Measurements from ENCODE around the gene LRP11. TPM values are rescaled to one million over a fixed set of nuclear protein-coding genes. Genes with fewer than 3 reads are reported as not detected.
A peak's percentile ranks its signal among the peaks of the same experiment; 100 is the strongest.
"Not testable (repeated sequence)": the region's sequence is repeated elsewhere in the genome, so short reads cannot be mapped to it uniquely, and the experiment has no call there.

Gene LRP11
- total RNA-seq, 1 donor, result 74.1 TPM

DNA sequence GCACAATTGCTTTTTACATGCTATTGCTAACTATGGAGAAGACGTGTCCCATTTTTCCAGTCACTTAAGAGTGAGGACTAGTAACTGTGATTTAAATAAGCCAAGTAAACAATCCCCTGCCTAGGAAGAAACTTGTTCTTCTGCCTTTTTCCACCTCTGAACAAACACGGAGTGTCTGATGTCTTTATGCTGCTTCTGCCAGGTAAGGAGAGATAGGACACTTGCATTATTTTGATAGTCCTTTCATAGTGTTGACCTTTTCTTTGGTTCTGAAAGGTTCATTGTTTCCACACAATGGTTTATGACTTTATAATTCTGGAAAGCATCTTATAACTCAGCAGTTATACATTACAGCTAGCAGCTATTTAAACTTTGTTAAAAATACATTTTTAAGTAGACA, 8.4 kb downstream of the LRP11 start:
- peak overlapping the region; percentile 51 for H3K4me3 ChIP-seq (ENCODE audit: low read depth, low read length)
- no peak for DNase-seq (ENCODE audit: low read depth)
- TF ChIP-seq, protein P1, sequence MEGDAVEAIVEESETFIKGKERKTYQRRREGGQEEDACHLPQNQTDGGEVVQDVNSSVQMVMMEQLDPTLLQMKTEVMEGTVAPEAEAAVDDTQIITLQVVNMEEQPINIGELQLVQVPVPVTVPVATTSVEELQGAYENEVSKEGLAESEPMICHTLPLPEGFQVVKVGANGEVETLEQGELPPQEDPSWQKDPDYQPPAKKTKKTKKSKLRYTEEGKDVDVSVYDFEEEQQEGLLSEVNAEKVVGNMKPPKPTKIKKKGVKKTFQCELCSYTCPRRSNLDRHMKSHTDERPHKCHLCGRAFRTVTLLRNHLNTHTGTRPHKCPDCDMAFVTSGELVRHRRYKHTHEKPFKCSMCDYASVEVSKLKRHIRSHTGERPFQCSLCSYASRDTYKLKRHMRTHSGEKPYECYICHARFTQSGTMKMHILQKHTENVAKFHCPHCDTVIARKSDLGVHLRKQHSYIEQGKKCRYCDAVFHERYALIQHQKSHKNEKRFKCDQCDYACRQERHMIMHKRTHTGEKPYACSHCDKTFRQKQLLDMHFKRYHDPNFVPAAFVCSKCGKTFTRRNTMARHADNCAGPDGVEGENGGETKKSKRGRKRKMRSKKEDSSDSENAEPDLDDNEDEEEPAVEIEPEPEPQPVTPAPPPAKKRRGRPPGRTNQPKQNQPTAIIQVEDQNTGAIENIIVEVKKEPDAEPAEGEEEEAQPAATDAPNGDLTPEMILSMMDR (IDR thresholded peaks at IDR 0.05; ENCODE audit: insufficient read depth, low read length), result no peak

- TF ChIP-seq, protein P1 (IDR thresholded peaks at IDR 0.05; ENCODE audit: insufficient read depth, low read length), result no peak
- H3K4me3 ChIP-seq (ENCODE audit: low read depth, low read length), result peak overlapping the region; percentile 51
- DNase-seq (ENCODE audit: low read depth), result peak; percentile 88
Measured at GRCh38 chr6:149855040-149855654, 9.0 kb downstream of the LRP11 start.

DNA sequence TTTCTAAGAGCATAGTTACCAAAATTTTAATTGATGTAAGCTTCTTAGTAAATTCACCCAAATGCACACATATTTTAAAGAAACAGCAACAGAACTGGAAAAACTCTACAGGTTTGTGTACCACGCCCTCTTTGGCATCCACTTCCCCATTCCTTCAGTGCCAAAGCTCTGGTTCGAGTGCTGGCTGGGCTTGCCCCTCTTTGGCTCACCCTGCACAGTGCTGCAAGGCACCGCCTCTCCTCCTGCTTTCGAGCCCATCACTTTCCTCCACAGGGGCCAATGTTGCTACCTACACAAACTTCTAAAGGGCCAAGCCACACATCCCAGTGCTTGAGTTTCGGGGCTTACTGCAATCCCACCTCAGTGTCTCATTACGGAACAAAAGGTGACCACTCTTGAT, 9.6 kb downstream of the LRP11 start:
- TF ChIP-seq, protein P1 (IDR thresholded peaks at IDR 0.05; ENCODE audit: insufficient read depth, low read length), result no peak
- peak overlapping the region; percentile 7 for H3K4me3 ChIP-seq (ENCODE audit: low read depth, low read length)
- DNase-seq (ENCODE audit: low read depth), result peak; percentile 65

DNA sequence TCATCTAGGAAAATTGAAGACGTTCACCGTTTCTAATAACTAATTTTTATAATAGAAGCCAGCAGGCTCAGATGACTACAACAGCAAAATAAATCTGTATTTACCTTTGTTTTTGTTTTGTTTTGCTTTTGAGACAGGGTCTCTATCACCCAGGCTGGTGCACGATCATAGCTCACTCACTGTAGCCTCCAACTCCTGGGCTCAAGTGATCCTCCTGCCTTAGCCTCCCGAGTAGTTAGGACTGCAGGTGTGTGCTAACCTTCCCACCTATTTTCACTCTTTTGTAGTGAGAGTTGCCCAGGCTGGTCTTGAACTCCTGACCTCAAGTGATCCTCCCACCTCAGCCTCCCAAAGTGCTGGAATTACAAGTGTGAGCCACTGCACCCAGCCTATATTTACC, 10.1 kb downstream of the LRP11 start:
- H3K4me3 ChIP-seq (ENCODE audit: low read depth, low read length); DNase-seq (ENCODE audit: low read depth): not testable (repeated sequence)

GRCh38 chr6:149852881-149853280, 11.3 kb downstream of the LRP11 start:
- DNase-seq (ENCODE audit: low read depth), result no peak
- H3K4me3 ChIP-seq (ENCODE audit: low read depth, low read length), result no peak overlapping the region
- TF ChIP-seq, protein P1 (IDR thresholded peaks at IDR 0.05; ENCODE audit: insufficient read depth, low read length), result no peak

DNA sequence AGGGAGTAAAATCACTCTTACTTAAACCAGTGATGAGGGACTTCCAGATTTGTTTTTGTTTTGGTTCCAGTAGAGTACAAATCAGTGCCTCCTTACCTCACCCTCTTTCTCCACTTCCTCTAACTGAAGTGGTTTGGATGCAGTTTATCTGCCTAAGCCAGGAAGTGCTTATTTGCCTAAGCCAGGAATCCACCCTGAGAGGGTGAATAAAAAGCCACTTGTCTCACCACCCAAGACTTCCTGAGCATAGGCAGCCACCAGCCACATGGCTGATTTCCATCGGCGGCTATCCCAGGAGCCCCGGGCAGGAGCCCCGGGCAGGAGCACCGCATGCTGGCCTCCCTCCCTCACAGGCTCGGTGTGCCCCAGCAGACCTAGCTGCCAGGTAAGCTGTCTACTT, 12.0 kb downstream of the LRP11 start:
- TF ChIP-seq, protein P1 (IDR thresholded peaks at IDR 0.05; ENCODE audit: insufficient read depth, low read length), result no peak
- peak; percentile 62 for DNase-seq (ENCODE audit: low read depth)
- H3K4me3 ChIP-seq (ENCODE audit: low read depth, low read length), result no peak overlapping the region

GRCh38 chr6:149851461-149852110, 12.6 kb downstream of the LRP11 start:
- DNase-seq (ENCODE audit: low read depth), result no peak
- TF ChIP-seq, protein P1 (IDR thresholded peaks at IDR 0.05; ENCODE audit: insufficient read depth, low read length), result no peak
- no peak overlapping the region for H3K4me3 ChIP-seq (ENCODE audit: low read depth, low read length)

DNA sequence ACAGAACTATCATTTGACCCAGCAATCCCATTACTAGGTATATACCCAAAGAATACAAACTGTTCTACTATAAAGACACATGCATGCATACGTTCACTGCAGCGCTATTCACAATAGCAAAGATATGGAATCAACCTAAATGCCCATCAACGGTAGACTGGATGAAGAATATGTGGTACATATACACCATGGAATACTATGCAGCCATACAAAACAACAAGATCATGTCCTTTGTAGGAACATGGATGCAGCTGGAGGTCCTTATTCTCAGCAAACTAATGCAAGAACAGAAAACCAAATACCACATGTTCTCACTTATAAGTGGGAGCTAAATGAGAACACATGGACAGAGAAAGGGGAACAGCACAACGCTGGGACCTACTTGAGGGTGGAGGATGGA, 15.8 kb downstream of the LRP11 start:
- not testable (repeated sequence) for DNase-seq (ENCODE audit: low read depth); H3K4me3 ChIP-seq (ENCODE audit: low read depth, low read length)

Data from fibroblast of the aortic adventitia (primary cell).